Stimulated activated CD8-positive, alpha-beta memory T cell treated with anti-CD3 and anti-CD28 coated beads, Interleukin-12 subunit alpha, Interleukin-12 subunit beta, amount 100 ng/mL, for 24 hours (primary cell): Measurements from ENCODE around the gene KRT83.

Experiments
- DNase-seq: peaks from one replicate; pipeline ENCODE4 v3.0.0-alpha.2; 2020; ENCODE audit errors: extremely low read depth

Gene KRT83

DNA sequence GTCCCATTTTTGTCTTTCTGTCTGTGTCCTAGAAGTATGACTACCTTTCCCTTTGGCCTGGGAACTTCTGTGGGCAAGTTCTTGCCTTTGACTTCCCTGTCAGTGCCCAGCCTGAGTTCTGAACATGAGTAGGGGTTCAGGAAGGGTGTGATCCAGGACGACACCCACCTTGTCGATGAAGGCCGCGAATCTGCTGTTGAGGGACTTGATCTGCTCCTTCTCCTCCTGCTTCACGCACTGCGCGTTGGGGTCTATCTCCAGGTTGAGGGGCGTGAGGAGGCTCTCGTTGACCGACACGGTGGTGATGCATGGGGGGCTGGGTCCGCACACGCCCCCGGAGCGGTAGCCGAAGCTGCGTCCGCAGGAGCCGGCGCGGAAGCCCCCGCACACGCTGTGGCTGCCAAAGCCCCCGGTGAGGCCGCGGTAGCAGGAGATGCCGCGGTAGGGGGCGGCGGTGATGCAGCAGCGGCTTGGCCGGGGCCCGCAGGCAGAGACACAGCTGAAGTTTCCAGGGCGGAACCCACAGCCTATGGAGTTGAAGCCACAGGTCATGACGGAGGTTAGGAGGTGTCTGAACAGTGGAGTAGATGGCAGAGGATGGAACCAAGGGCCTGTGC lies at the start of gene KRT83:
TSS of gene KRT83 (minus strand) at position 615 of the 617 bp plus-strand sequence. CDS start at position 552, 63 bp downstream.
- DNase-seq: no peak

- DNase-seq: no peak
Measured at GRCh38 chr12:52369809-52370208, 48.6 kb upstream of the KRT83 start.

- DNase-seq: no peak
Measured at GRCh38 chr12:52369211-52369610, 48.0 kb upstream of the KRT83 start.

DNA sequence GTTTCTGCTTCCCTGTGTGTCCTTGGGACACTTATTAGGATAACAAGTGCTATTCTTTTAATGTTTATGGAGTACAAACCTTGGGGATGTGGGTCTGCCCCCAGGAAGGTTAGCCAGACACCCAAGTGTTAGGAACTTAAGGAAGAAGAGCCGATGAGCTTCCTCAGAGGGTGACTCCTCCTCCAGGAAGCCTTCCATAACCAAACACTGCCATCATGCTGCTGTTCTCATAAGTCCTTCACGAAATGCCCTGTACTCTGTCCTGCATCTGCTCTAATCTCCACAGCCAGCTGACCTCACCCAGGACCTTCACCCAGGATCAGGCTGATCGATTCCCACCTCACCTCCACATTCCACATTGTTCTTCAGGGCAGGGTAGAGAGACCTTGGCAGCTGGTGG lies 47.3 kb upstream of the KRT83 start:
- no peak for DNase-seq

DNA sequence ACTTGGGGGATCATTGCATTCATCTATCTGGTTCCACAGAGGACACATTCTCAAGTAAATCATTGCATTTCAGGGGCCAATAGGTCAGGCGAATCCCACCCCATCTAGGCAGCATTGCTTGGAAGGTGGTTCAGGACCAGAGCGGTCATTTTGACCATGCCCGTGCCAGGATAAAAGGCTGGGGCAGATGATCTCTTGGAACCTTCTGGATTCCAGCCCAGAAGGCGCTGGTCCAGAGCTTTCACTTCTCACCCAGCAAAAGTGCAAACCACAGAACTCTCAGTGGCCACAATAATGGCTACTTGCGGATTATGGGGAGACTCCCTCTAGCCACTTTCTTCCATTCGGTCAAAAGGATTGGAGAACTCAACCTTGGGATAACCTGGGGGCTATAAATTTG lies 46.7 kb upstream of the KRT83 start:
- no peak for DNase-seq

- no peak for DNase-seq
Measured at GRCh38 chr12:52366738-52367485, 45.7 kb upstream of the KRT83 start, which contains the start of gene KRT85. Gene KRT85, minus strand, starts transcription at chr12:52367481. Its CDS starts 76 bp downstream, at chr12:52367405.

DNA sequence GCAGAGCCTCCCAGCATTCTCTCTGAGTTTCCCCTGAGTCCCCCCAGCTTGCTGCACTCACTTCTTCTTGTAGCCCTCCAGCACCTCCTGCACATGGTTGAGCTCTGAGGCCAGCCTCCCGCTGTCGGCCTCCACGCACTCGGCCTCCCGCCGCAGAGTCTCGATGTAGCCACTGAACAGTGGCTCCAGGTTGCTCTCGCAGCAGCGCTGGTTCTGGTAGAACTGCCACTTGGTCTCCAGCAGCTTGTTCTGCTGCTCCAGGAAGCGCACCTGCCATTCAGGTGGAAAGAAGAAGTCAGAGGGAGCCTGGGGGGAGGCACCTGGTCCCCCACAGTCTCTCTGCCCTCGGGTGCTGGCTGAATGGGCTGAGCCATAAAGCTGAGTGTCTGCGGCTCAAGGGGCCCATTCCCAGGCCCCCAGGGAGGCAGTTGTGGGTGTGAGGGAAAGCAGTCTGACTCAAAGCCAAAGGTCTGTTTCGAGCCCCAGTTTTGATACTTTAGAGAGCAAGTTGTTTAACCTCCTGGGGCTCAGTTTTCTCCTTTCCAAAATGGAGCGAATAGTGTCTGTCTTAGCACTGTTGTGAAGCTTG lies 43.8 kb upstream of the KRT83 start:
- DNase-seq: no peak

GRCh38 chr12:52364061-52364460 lies 42.9 kb upstream of the KRT83 start:
- no peak for DNase-seq

- no peak for DNase-seq
Measured at GRCh38 chr12:52363111-52363679, 42.0 kb upstream of the KRT83 start.

DNA sequence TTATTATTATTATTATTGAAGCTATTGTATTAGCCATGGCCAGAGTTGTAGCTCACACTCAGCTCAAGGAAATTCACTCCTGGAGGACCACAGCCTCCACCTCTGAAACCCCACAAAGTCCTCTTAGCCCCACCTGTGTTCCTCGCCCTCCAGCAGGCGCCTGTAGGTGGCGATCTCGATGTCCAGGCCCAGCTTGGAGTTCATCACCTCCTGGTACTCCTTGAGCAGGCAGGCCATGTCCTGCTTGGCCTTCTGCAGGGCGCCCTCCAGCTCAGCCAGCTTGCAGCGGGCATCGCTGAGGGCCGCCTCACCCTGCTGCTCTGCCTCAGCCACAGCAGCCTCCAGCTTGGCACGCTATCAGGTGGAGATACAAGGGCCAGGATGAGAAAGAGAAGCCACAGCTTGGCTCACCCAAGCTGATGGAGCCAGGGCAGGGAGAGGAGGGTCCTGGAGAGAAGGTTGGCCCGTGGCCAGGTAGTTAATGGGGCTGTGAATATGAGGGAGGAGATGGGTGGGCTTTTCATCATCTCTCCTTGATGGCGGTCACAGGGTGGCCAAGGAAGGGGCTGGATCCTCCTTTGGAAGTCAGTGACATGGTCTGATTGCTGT lies 41.0 kb upstream of the KRT83 start:
- no peak for DNase-seq

- DNase-seq: no peak
Measured at GRCh38 chr12:52361553-52361952, 40.4 kb upstream of the KRT83 start.

DNA sequence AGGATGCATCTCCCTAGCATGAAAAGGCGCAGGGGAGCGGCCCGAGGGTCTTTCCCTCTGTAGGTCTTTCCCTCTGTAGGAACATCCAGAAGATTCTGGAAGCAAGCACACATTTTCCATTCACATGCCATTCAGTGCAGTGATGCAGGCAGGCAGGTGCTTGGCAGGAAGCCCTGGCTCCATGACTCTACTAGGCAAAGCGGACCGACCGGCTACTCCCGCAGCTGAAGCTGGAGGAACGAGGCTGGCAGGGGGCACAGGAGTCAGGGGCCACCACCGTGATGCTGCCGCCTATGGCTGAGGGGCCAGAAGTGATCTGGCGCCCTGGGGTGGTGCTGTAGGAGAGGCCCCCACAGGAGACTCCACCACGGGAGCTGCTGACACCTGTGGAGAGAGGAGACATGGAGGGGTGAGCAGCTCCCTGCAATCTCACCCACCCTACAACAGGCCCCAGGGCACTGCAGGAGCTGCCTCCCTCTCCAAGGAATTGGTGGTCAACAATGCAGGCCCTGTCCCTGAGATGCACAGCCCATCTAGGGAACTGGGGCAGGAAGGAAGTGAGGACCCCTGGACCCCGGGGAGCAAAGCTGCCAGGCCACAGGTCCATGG lies 39.6 kb upstream of the KRT83 start:
- no peak for DNase-seq

GRCh38 chr12:52360106-52360662 lies 39.0 kb upstream of the KRT83 start:
- DNase-seq: no peak

GRCh38 chr12:52359621-52360061 lies 38.4 kb upstream of the KRT83 start:
- no peak for DNase-seq

DNA sequence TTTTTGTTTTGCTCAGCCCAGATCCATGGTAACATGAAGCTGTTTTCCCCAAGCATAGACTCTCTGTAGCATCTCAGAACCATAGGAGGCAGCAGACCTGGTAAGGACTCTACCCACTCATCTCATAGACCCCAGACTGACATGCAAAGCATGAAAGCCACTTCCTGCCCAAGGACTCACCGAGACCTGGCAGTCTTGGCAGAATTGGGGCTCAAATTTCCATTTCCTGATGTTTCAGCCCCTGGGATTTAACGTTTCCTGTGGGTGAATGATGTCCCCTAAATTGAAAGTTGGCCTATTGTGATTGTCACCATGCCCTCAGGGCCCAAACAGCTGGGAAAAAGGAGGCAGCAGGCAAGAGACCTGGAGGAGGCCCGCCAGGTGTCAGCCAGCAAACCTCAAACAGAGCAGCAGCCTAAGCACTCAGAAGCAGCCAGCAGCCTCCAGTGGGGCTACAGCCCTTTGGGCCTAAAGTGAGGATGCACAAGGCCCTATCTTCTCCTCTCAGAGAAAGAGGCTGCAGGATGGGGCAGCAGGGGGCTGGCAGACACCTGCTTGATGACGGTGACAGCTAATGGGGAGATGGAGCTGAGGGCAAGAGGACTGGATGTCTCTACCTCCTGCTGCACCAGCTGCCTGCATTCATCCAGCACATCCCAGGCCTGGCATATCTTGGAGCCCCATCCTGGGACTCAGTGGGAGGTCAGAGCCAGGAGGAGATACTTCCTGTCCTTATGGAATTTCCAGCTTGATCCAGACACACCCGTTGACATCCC lies 37.6 kb upstream of the KRT83 start:
- no peak for DNase-seq

- no peak for DNase-seq
Measured at GRCh38 chr12:52356762-52357580, 35.8 kb upstream of the KRT83 start.

DNA sequence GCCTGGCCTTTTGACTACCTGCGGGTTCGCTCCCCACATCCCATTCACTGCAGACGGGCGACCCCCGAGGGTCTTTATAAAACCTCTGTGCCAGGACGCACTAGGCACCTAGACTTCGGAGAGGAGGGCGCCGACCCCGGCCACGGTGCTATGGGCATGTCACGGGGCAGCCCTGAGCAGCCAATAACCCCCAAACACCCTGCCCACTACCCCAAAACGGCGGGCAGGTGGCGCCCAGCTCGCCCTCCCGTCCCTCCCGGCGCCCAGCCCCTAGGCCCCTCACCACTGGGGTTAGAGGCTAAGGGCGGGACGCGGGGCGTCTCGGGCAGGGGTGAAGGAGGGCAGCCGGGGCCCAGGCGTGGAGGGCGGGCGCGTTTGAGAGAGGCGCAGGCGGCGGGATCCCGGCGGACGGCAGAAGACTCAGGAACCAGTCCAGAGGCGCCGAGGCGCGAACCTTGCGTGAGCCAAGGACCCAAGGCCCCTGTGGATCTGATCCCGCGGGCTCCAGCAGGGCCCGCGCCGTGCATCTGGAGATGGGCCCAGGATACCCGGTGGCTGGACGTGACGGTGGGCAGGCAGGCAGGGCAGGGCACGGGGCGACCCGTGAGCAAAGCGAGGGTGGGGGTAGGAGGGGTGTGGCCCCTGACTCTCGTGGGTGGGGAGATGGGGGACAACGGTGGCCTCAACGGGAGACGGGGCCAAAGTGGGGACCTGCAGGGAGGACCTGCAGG lies 35.0 kb upstream of the KRT83 start:
- DNase-seq: no peak

GRCh38 chr12:52355176-52355575 lies 34.0 kb upstream of the KRT83 start:
- no peak for DNase-seq

GRCh38 chr12:52354200-52354599 lies 33.0 kb upstream of the KRT83 start:
- no peak for DNase-seq
